ENCODE measurements around the gene CELSR1.
"Not testable (repeated sequence)": the region's sequence is repeated elsewhere in the genome, so short reads cannot be mapped to it uniquely, and the experiment has no call there.

The CELSR1 gene

GRCh38 chr22:46478083-46478551 is 59.3 kb downstream of the CELSR1 start:
- Histone ChIP-seq H3K4me3 (ENCODE audit: low read length) (no peak overlapping the region), H3K4me1 (ENCODE audit: insufficient read depth, low read length) (no peaks in the 10 kb centered on the region), H2AFZ (ENCODE audit: low read depth, low read length) (no peak overlapping the region), H3K27me3 (ENCODE audit: insufficient read depth, low read length) (no peaks in the 10 kb centered on the region), H3K9me3 (ENCODE audit: low read length) (peaks cover 8% of the 10 kb centered on the region), H3K36me3 (ENCODE audit: insufficient read depth, low read length) (no peaks in the 10 kb centered on the region)

- H2AFZ ChIP-seq (ENCODE audit: low read depth, low read length): no peak overlapping the region
- no peaks in the 10 kb centered on the region for H3K36me3 ChIP-seq (ENCODE audit: insufficient read depth, low read length)
- H3K9me3 ChIP-seq (ENCODE audit: low read length): peaks cover 5% of the 10 kb centered on the region
- no peaks in the 10 kb centered on the region for H3K27me3 ChIP-seq (ENCODE audit: insufficient read depth, low read length)
- peaks cover 4% of the 10 kb centered on the region for H3K4me1 ChIP-seq (ENCODE audit: insufficient read depth, low read length)
- H3K4me3 ChIP-seq (ENCODE audit: low read length): no peak overlapping the region
Measured at GRCh38 chr22:46476547-46476941, 60.9 kb downstream of the CELSR1 start.

GRCh38 chr22:46473896-46474557 is 63.4 kb downstream of the CELSR1 start:
- peaks cover 5% of the 10 kb centered on the region for H3K9me3 ChIP-seq (ENCODE audit: low read length)
- peaks cover 4% of the 10 kb centered on the region for H3K4me1 ChIP-seq (ENCODE audit: insufficient read depth, low read length)
- H3K36me3 ChIP-seq (ENCODE audit: insufficient read depth, low read length): no peaks in the 10 kb centered on the region
- H2AFZ ChIP-seq (ENCODE audit: low read depth, low read length): no peak overlapping the region
- H3K4me3 ChIP-seq (ENCODE audit: low read length): no peak overlapping the region
- no peaks in the 10 kb centered on the region for H3K27me3 ChIP-seq (ENCODE audit: insufficient read depth, low read length)

- Histone ChIP-seq H2AFZ (ENCODE audit: low read depth, low read length) (no peak overlapping the region), H3K36me3 (ENCODE audit: insufficient read depth, low read length) (no peaks in the 10 kb centered on the region), H3K9me3 (ENCODE audit: low read length) (peaks cover 5% of the 10 kb centered on the region), H3K4me3 (ENCODE audit: low read length) (no peak overlapping the region), H3K4me1 (ENCODE audit: insufficient read depth, low read length) (peaks cover 4% of the 10 kb centered on the region), H3K27me3 (ENCODE audit: insufficient read depth, low read length) (no peaks in the 10 kb centered on the region)
Measured at GRCh38 chr22:46473021-46473779, 64.2 kb downstream of the CELSR1 start.

GRCh38 chr22:46472722-46473016 is 64.8 kb downstream of the CELSR1 start:
- Histone ChIP-seq H2AFZ (ENCODE audit: low read depth, low read length) (no peak overlapping the region), H3K4me1 (ENCODE audit: insufficient read depth, low read length) (peaks cover 4% of the 10 kb centered on the region), H3K27me3 (ENCODE audit: insufficient read depth, low read length) (no peaks in the 10 kb centered on the region), H3K36me3 (ENCODE audit: insufficient read depth, low read length) (no peaks in the 10 kb centered on the region), H3K9me3 (ENCODE audit: low read length) (peaks cover 5% of the 10 kb centered on the region), H3K4me3 (ENCODE audit: low read length) (no peak overlapping the region)

- no peaks in the 10 kb centered on the region for H3K27me3 ChIP-seq (ENCODE audit: insufficient read depth, low read length)
- no peaks in the 10 kb centered on the region for H3K36me3 ChIP-seq (ENCODE audit: insufficient read depth, low read length)
- peaks cover 4% of the 10 kb centered on the region for H3K4me1 ChIP-seq (ENCODE audit: insufficient read depth, low read length)
- H3K4me3 ChIP-seq (ENCODE audit: low read length): no peak overlapping the region
- peaks cover 5% of the 10 kb centered on the region for H3K9me3 ChIP-seq (ENCODE audit: low read length)
- no peak overlapping the region for H2AFZ ChIP-seq (ENCODE audit: low read depth, low read length)
Measured at GRCh38 chr22:46471901-46472721, 65.3 kb downstream of the CELSR1 start.

- H3K36me3 ChIP-seq (ENCODE audit: insufficient read depth, low read length); H2AFZ ChIP-seq (ENCODE audit: low read depth, low read length); H3K27me3 ChIP-seq (ENCODE audit: insufficient read depth, low read length); H3K9me3 ChIP-seq (ENCODE audit: low read length); H3K4me3 ChIP-seq (ENCODE audit: low read length); H3K4me1 ChIP-seq (ENCODE audit: insufficient read depth, low read length): not testable (repeated sequence)
Measured at GRCh38 chr22:46471330-46471729, 66.1 kb downstream of the CELSR1 start.

GRCh38 chr22:46469711-46470110 is 67.7 kb downstream of the CELSR1 start:
- no peak overlapping the region for H3K4me3 ChIP-seq (ENCODE audit: low read length)
- H3K27me3 ChIP-seq (ENCODE audit: insufficient read depth, low read length): no peaks in the 10 kb centered on the region
- H2AFZ ChIP-seq (ENCODE audit: low read depth, low read length): no peak overlapping the region
- no peaks in the 10 kb centered on the region for H3K9me3 ChIP-seq (ENCODE audit: low read length)
- H3K4me1 ChIP-seq (ENCODE audit: insufficient read depth, low read length): peaks cover 4% of the 10 kb centered on the region
- peaks cover under 1% of the 10 kb centered on the region for H3K36me3 ChIP-seq (ENCODE audit: insufficient read depth, low read length)

- peaks cover 5% of the 10 kb centered on the region for H3K9me3 ChIP-seq (ENCODE audit: low read length)
- no peak overlapping the region for H3K4me3 ChIP-seq (ENCODE audit: low read length)
- H2AFZ ChIP-seq (ENCODE audit: low read depth, low read length): no peak overlapping the region
- H3K36me3 ChIP-seq (ENCODE audit: insufficient read depth, low read length): peaks cover 14% of the 10 kb centered on the region
- no peaks in the 10 kb centered on the region for H3K27me3 ChIP-seq (ENCODE audit: insufficient read depth, low read length)
- H3K4me1 ChIP-seq (ENCODE audit: insufficient read depth, low read length): peaks cover 2% of the 10 kb centered on the region
Measured at GRCh38 chr22:46467006-46467405, 70.4 kb downstream of the CELSR1 start.

- Histone ChIP-seq H2AFZ (ENCODE audit: low read depth, low read length) (no peak overlapping the region), H3K4me1 (ENCODE audit: insufficient read depth, low read length) (no peaks in the 10 kb centered on the region), H3K27me3 (ENCODE audit: insufficient read depth, low read length) (no peaks in the 10 kb centered on the region)
Measured at GRCh38 chr22:46466255-46466676, 71.2 kb downstream of the CELSR1 start.

GRCh38 chr22:46465793-46466192 is 71.6 kb downstream of the CELSR1 start:
- Histone ChIP-seq H2AFZ (ENCODE audit: low read depth, low read length) (no peak overlapping the region), H3K27me3 (ENCODE audit: insufficient read depth, low read length) (no peaks in the 10 kb centered on the region), H3K4me1 (ENCODE audit: insufficient read depth, low read length) (no peaks in the 10 kb centered on the region), H3K9me3 (ENCODE audit: low read length) (peaks cover 7% of the 10 kb centered on the region), H3K36me3 (ENCODE audit: insufficient read depth, low read length) (peaks cover 17% of the 10 kb centered on the region), H3K4me3 (ENCODE audit: low read length) (no peak overlapping the region)

More at GRCh38 chr22:46466255-46466676, 71.2 kb downstream of the CELSR1 start:
- peaks cover 7% of the 10 kb centered on the region for H3K9me3 ChIP-seq (ENCODE audit: low read length)
- H3K36me3 ChIP-seq (ENCODE audit: insufficient read depth, low read length): peaks cover 17% of the 10 kb centered on the region
- no peak overlapping the region for H3K4me3 ChIP-seq (ENCODE audit: low read length)

- Histone ChIP-seq H2AFZ (ENCODE audit: low read depth, low read length) (no peak overlapping the region), H3K9me3 (ENCODE audit: low read length) (peaks cover 7% of the 10 kb centered on the region), H3K36me3 (ENCODE audit: insufficient read depth, low read length) (peaks cover 17% of the 10 kb centered on the region), H3K4me1 (ENCODE audit: insufficient read depth, low read length) (no peaks in the 10 kb centered on the region), H3K4me3 (ENCODE audit: low read length) (no peak overlapping the region), H3K27me3 (ENCODE audit: insufficient read depth, low read length) (no peaks in the 10 kb centered on the region)
Measured at GRCh38 chr22:46465345-46465720, 72.1 kb downstream of the CELSR1 start.

- Histone ChIP-seq H3K27me3 (ENCODE audit: insufficient read depth, low read length) (no peaks in the 10 kb centered on the region), H3K9me3 (ENCODE audit: low read length) (peaks cover 7% of the 10 kb centered on the region), H2AFZ (ENCODE audit: low read depth, low read length) (no peak overlapping the region), H3K36me3 (ENCODE audit: insufficient read depth, low read length) (peaks cover 17% of the 10 kb centered on the region), H3K4me1 (ENCODE audit: insufficient read depth, low read length) (no peaks in the 10 kb centered on the region), H3K4me3 (ENCODE audit: low read length) (no peak overlapping the region)
Measured at GRCh38 chr22:46464701-46465344, 72.6 kb downstream of the CELSR1 start.

Data from neuron (in vitro differentiated cells).